Activated T-helper 2 cell treated with anti-CD3 and anti-CD28 coated beads, Interferon-gamma antibody, Interleukin-2, Interleukin-4, amounts not matched to agents 10 μg/mL and 5 μg/mL and 100 μg/mL, durations not matched to agents 14 hours and 24 hours and 36 hours (primary cell): ENCODE data around the gene IRF6. TPM values are rescaled to one million over a fixed set of nuclear protein-coding genes. Genes with fewer than 3 reads are reported as not detected.

Experiments used
- DNase-seq: peaks from one replicate; pipeline ENCODE4 v3.0.0; 2021; ENCODE audit warnings: low spot score
- H3K27ac Mint-ChIP-seq: one replicate; pipeline ENCODE4 v1.8.0; 2021; ENCODE audit warnings: mixed read lengths
- H3K27me3 Mint-ChIP-seq: one replicate; pipeline ENCODE4 v1.8.0; 2021; ENCODE audit warnings: low read depth, mixed read lengths
- H3K36me3 Mint-ChIP-seq: one replicate; pipeline ENCODE4 v1.8.0; 2021; ENCODE audit warnings: low read depth, mixed read lengths
- H3K4me1 Mint-ChIP-seq: one replicate; pipeline ENCODE4 v1.8.0; 2021; ENCODE audit warnings: low read depth, mixed read lengths
- H3K4me3 Mint-ChIP-seq: one replicate; pipeline ENCODE4 v1.8.0; 2021; ENCODE audit warnings: low read depth, mild to moderate bottlenecking, moderate library complexity, mixed read lengths
- H3K9me3 Mint-ChIP-seq: one replicate; pipeline ENCODE4 v1.8.0; 2021; ENCODE audit warnings: mixed read lengths
- intact Hi-C: fragments of 100-400 bp; cut with micrococcal nuclease; formaldehyde crosslinking; loops from one replicate; pipeline ENCODE4 v1.15.1; 2023
- total RNA-seq: library from RNA; stranded (reverse); gene quantifications from 2 replicates; pipeline ENCODE4 v1.2.3, GENCODE V29; 2022

The IRF6 gene
- total RNA-seq, 1 donor from 2014 or later, result 0.25 TPM

- Mint-ChIP-seq H3K27ac (peak overlapping the region; percentile 38), H3K9me3 (no peaks in the 10 kb centered on the region), H3K4me1 (peaks cover 40% of the 10 kb centered on the region), H3K27me3 (no peaks in the 10 kb centered on the region), H3K4me3 (no peak overlapping the region), H3K36me3 (peaks cover 64% of the 10 kb centered on the region)
- intact Hi-C loops, result no loop called here
- DNase-seq, result no peak
Observed at GRCh38 chr1:209778102-209778501, 27.8 kb downstream of the IRF6 start.

DNA sequence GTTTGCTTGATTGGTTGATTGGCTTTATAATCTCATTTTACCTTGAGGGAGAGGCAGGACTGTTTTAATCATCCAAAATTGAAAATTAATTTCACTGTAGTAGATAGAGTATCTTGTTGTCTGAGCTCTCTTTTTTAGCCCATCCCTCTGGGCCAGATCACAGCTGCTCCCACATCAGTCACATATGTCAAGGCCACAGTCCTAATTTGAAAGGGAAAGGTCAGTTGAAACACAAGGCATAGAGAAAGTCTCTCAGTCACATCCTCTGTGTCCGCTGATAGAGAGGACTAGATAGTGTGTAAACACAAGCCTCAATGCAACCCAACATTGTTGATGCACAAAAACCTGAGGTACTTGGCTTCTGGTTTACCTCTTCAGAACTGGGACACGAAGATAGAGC is 28.4 kb downstream of the IRF6 start:
- peak overlapping the region; percentile 38 for H3K27ac Mint-ChIP-seq
- no peaks in the 10 kb centered on the region for H3K27me3 Mint-ChIP-seq
- H3K9me3 Mint-ChIP-seq, result no peaks in the 10 kb centered on the region
- intact Hi-C loops, result no loop called here
- no peak overlapping the region for H3K4me3 Mint-ChIP-seq
- H3K36me3 Mint-ChIP-seq, result peaks cover 60% of the 10 kb centered on the region
- DNase-seq, result no peak
- peaks cover 40% of the 10 kb centered on the region for H3K4me1 Mint-ChIP-seq

DNA sequence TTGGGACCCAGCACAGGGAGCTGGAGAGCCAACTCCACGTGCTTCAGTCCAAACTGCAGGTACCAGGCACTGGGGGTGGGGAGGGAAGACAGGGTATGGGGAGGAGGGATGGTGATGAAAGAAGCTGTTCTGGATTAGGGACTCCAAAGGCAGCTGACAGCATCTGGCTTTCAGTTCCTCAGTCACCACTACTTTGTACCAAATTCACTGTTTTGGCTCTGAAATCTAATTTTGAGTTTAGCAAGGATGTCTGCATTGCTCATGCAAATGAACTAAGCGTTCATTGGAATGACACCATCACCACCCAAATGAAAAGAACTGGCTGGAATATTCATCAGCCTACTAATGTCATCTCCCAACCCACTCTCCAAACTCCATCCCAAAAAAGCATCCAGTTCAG is 30.3 kb downstream of the IRF6 start:
- DNase-seq, result no peak
- H3K4me1 Mint-ChIP-seq, result peaks cover 37% of the 10 kb centered on the region
- no peak overlapping the region for H3K4me3 Mint-ChIP-seq
- intact Hi-C loops, result no loop called here
- peaks cover 47% of the 10 kb centered on the region for H3K36me3 Mint-ChIP-seq
- H3K9me3 Mint-ChIP-seq, result no peaks in the 10 kb centered on the region
- no peak overlapping the region for H3K27ac Mint-ChIP-seq
- H3K27me3 Mint-ChIP-seq, result no peaks in the 10 kb centered on the region

- no peak overlapping the region for H3K4me3 Mint-ChIP-seq
- peaks cover 29% of the 10 kb centered on the region for H3K4me1 Mint-ChIP-seq
- H3K27me3 Mint-ChIP-seq, result no peaks in the 10 kb centered on the region
- H3K27ac Mint-ChIP-seq, result peak overlapping the region; percentile 72
- H3K36me3 Mint-ChIP-seq, result peaks cover 37% of the 10 kb centered on the region
- H3K9me3 Mint-ChIP-seq, result no peaks in the 10 kb centered on the region
- no peak for DNase-seq
- intact Hi-C loops, result no loop called here
Observed at GRCh38 chr1:209774592-209774991, 31.4 kb downstream of the IRF6 start.

DNA sequence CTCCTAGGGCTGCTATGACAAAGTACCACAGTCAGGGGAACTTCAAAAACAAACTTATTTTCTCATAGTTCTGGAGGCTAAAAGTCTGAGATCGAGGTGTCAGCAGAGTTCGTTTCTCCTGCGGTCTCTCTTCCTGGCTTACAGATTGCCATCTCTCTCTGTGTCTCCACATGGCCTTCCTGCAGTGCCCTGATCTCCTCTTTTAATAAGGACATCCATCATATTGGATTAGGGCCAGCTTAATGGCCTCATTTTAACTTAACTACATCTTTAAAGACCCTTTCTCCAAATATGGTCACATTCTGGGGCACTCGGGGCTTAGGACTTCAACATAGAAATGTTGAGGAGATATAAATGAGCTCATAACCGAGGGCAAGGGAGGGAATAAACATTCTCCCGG is 33.8 kb downstream of the IRF6 start:
- H3K9me3 Mint-ChIP-seq, result no peaks in the 10 kb centered on the region
- no peak overlapping the region for H3K27ac Mint-ChIP-seq
- peaks cover 13% of the 10 kb centered on the region for H3K36me3 Mint-ChIP-seq
- H3K27me3 Mint-ChIP-seq, result no peaks in the 10 kb centered on the region
- intact Hi-C loops, result no loop called here
- DNase-seq, result no peak
- H3K4me1 Mint-ChIP-seq, result peaks cover 46% of the 10 kb centered on the region
- H3K4me3 Mint-ChIP-seq, result no peak overlapping the region

GRCh38 chr1:209770636-209771415 is 35.1 kb downstream of the IRF6 start:
- Mint-ChIP-seq H3K36me3 (peaks cover 2% of the 10 kb centered on the region), H3K27ac (no peak overlapping the region), H3K9me3 (no peaks in the 10 kb centered on the region), H3K4me3 (no peak overlapping the region), H3K27me3 (no peaks in the 10 kb centered on the region), H3K4me1 (peaks cover 55% of the 10 kb centered on the region)
- no peak for DNase-seq
- intact Hi-C loops, result no loop called here

DNA sequence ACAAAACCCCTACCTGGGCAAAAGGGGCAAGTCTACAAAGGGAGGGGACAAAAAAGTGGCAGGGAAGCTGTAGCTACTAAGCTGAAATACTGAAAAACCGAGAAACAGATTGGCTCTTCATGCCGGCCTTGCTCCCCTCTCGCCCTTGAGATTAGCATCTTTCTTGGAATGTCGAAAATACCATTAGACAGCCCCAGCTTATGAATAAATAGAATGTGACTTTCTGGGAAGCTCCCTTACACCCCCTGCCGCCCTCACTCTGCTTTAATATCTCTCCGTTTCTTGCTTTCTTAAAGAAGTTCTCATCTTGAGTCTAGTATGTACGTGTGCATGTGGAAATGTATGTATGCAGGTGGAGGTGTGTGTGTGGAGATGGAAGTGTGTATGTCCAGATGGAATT is 36.0 kb downstream of the IRF6 start:
- DNase-seq, result no peak
- peaks cover 57% of the 10 kb centered on the region for H3K4me1 Mint-ChIP-seq
- intact Hi-C loops, result loop anchor here (1.0 to 2.0 kb wide), 2 partner anchors 14 to 67 kb away; partner anchors contain the start of gene C1orf74
- no peak overlapping the region for H3K4me3 Mint-ChIP-seq
- no peaks in the 10 kb centered on the region for H3K27me3 Mint-ChIP-seq
- peaks cover 4% of the 10 kb centered on the region for H3K36me3 Mint-ChIP-seq
- no peak overlapping the region for H3K27ac Mint-ChIP-seq
- no peaks in the 10 kb centered on the region for H3K9me3 Mint-ChIP-seq

- H3K27me3 Mint-ChIP-seq, result no peaks in the 10 kb centered on the region
- H3K27ac Mint-ChIP-seq, result no peak overlapping the region
- no peaks in the 10 kb centered on the region for H3K9me3 Mint-ChIP-seq
- peak; percentile 73 for DNase-seq
- H3K4me1 Mint-ChIP-seq, result peaks cover 54% of the 10 kb centered on the region
- no peak overlapping the region for H3K4me3 Mint-ChIP-seq
- intact Hi-C loops, result loop anchor here (1.0 to 2.0 kb wide), 2 partner anchors 15 to 67 kb away; partner anchors contain the start of gene C1orf74
- H3K36me3 Mint-ChIP-seq, result peaks cover 7% of the 10 kb centered on the region
Observed at GRCh38 chr1:209769171-209769904, 36.6 kb downstream of the IRF6 start.

DNA sequence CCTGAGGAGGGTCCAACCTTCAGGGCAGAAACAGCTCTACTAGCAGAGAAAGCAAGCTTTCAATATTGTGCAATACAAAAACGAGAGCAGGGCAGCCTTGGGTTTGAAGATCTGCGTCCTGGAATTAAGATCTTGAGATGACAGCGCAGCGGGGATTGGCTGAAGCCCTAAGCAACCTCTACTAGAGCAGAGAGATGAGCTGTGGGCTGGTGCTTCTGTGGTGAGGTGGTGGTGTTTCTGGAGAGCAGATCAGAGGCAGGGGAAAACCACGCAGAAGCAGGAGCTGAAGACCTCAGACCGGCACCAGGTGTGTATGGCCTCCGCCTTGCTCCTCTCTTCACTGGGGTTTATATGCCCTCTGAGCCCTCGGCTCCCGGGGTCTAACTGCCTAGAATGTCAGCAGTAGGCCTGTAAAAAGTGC is 37.6 kb downstream of the IRF6 start:
- no peak overlapping the region for H3K4me3 Mint-ChIP-seq
- peak; percentile 85 for DNase-seq
- H3K27ac Mint-ChIP-seq, result no peak overlapping the region
- H3K36me3 Mint-ChIP-seq, result peaks cover 17% of the 10 kb centered on the region
- no peaks in the 10 kb centered on the region for H3K27me3 Mint-ChIP-seq
- intact Hi-C loops, result loop anchor here (1.0 to 2.0 kb wide), 5 partner anchors 12 to 68 kb away; partner anchors contain the start of genes TRAF3IP3 and UTP25
- peaks cover 53% of the 10 kb centered on the region for H3K4me1 Mint-ChIP-seq
- H3K9me3 Mint-ChIP-seq, result no peaks in the 10 kb centered on the region

- Mint-ChIP-seq H3K36me3 (peaks cover 24% of the 10 kb centered on the region), H3K9me3 (no peaks in the 10 kb centered on the region), H3K27me3 (no peaks in the 10 kb centered on the region), H3K4me3 (no peak overlapping the region), H3K27ac (no peak overlapping the region), H3K4me1 (peaks cover 54% of the 10 kb centered on the region)
- no peak for DNase-seq
- intact Hi-C loops, result loop anchor here (1.0 to 2.0 kb wide), 5 partner anchors 11 to 69 kb away; partner anchors contain the start of genes TRAF3IP3 and UTP25
Observed at GRCh38 chr1:209767706-209768105, 38.2 kb downstream of the IRF6 start.

- Mint-ChIP-seq H3K27ac (peak overlapping the region; percentile 51), H3K36me3 (peaks cover 30% of the 10 kb centered on the region), H3K27me3 (no peaks in the 10 kb centered on the region), H3K4me3 (peak overlapping the region; percentile 59), H3K9me3 (no peaks in the 10 kb centered on the region), H3K4me1 (peaks cover 57% of the 10 kb centered on the region)
- intact Hi-C loops, result no loop called here
- DNase-seq, result no peak
Observed at GRCh38 chr1:209767096-209767495, 38.8 kb downstream of the IRF6 start.

DNA sequence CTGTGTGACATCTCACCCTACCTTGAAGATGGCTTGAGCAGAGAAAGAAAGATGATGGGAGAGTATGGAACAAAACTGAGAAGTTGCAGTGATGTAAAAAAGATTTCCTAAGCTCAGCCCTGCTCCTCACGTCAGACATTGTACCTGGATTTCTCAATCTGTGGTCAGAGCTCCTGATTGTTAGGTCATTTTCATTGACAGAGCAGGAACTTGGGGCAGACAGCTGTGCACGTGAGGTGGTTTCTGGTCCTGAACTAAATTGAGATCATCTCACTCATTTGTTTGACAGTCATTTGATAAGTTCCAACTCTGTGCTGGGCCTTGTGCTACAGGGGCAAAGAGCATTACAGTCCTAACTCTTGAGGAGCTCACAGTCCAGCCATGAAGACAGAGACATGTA is 39.9 kb downstream of the IRF6 start:
- intact Hi-C loops, result no loop called here
- DNase-seq, result no peak
- H3K4me3 Mint-ChIP-seq, result peak overlapping the region; percentile 59
- peaks cover 67% of the 10 kb centered on the region for H3K4me1 Mint-ChIP-seq
- H3K27me3 Mint-ChIP-seq, result no peaks in the 10 kb centered on the region
- H3K27ac Mint-ChIP-seq, result peak overlapping the region; percentile 65
- H3K9me3 Mint-ChIP-seq, result no peaks in the 10 kb centered on the region
- H3K36me3 Mint-ChIP-seq, result peaks cover 40% of the 10 kb centered on the region
